Gastroesophageal sphincter (tissue), 3 donors: ENCODE data around the gene FARS2.

Experiments used
- POLR2A ChIP-seq, 2 donors: fragments of 450-650 bp; IDR thresholded peaks; one replicate each; pipeline ENCODE4 v1.6.1; 2017; ENCODE audit warnings: antibody characterized with exemption in 2 of 2, mild to moderate bottlenecking in 2 of 2, moderate library complexity in 1 of 2
- TF ChIP-seq, protein P1 (sequence below), 4 experiments: fragments of 200-600 bp in 2 of 4; fragments of 450-650 bp in 2 of 4; sonication (generic) in 1 of 4; IDR thresholded peaks; one replicate each; pipeline ENCODE4 v1.5.1; 2017 to 2019; ENCODE audit warnings: antibody characterized with exemption in 4 of 4, mild to moderate bottlenecking in 2 of 4, moderate library complexity in 2 of 4

DNA sequence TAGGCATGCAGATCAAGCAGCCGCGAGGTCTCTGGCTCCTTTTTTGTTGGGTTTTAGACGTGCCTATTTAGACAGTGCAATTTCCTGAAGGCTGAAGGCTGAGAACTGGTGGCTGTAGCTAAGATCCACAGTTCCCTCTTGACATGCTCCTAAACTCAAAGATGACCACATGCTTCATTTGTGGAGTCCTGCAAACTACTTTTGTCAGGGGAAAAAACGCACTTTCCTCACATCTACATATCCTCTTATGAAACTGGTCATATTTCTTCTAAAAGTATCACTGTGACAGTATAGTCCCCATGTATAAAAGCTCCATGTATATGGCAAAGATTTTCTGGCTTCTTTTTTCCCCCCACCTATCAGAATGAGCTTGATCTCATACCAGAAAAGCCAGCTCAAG is 31.2 kb upstream of the FARS2 start:
- TF ChIP-seq, protein P1, sequence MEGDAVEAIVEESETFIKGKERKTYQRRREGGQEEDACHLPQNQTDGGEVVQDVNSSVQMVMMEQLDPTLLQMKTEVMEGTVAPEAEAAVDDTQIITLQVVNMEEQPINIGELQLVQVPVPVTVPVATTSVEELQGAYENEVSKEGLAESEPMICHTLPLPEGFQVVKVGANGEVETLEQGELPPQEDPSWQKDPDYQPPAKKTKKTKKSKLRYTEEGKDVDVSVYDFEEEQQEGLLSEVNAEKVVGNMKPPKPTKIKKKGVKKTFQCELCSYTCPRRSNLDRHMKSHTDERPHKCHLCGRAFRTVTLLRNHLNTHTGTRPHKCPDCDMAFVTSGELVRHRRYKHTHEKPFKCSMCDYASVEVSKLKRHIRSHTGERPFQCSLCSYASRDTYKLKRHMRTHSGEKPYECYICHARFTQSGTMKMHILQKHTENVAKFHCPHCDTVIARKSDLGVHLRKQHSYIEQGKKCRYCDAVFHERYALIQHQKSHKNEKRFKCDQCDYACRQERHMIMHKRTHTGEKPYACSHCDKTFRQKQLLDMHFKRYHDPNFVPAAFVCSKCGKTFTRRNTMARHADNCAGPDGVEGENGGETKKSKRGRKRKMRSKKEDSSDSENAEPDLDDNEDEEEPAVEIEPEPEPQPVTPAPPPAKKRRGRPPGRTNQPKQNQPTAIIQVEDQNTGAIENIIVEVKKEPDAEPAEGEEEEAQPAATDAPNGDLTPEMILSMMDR (IDR thresholded peaks at IDR 0.05): no peak
- TF ChIP-seq POLR2A (IDR thresholded peaks at IDR 0.05): no peak
